ENCODE results near the gene CLDN17. TPM values are rescaled to one million over a fixed set of nuclear protein-coding genes. Genes with fewer than 3 reads are reported as not detected.

The CLDN17 gene
- total RNA-seq, 3 donors from 2014 or later: not detected

GRCh38 chr21:30153697-30154340 is 12.8 kb downstream of the CLDN17 start:
- DNase-seq: no peak
- no peaks in the 10 kb centered on the region for H3K4me1 Mint-ChIP-seq (ENCODE audit: low read depth)
- no peak for ATAC-seq
- no peaks in the 10 kb centered on the region for H3K27me3 Mint-ChIP-seq (ENCODE audit: low read depth)
- peaks cover 3% of the 10 kb centered on the region for H3K9me3 Mint-ChIP-seq
- no peak overlapping the region for H3K4me3 Mint-ChIP-seq
- H3K36me3 Mint-ChIP-seq (ENCODE audit: insufficient read depth): no peaks in the 10 kb centered on the region

DNA sequence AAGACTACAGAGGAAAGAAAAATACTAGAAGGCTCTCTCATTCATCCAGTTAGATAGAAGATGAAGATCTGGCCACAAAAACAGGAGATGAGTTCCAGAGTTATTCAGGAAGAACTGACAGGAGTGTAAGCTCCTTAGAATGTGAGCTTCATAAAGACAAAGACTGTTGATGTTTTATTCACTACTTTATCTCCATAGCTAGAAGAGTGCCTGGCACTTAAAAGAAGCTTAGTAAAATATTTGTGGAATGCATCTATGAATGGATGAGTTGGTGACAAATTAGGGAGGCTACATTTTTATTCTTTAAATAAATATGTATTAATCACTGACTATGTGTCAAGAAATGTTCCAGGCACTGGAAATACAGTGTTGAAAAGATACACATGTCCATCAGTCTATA is 13.8 kb downstream of the CLDN17 start:
- Mint-ChIP-seq H3K27me3 (ENCODE audit: low read depth) (no peaks in the 10 kb centered on the region), H3K9me3 (peaks cover 3% of the 10 kb centered on the region), H3K4me3 (no peak overlapping the region), H3K36me3 (ENCODE audit: insufficient read depth) (no peaks in the 10 kb centered on the region), H3K4me1 (ENCODE audit: low read depth) (no peaks in the 10 kb centered on the region)
- no peak for ATAC-seq
- no peak for DNase-seq

- no peaks in the 10 kb centered on the region for H3K36me3 Mint-ChIP-seq (ENCODE audit: insufficient read depth)
- DNase-seq: no peak
- H3K27me3 Mint-ChIP-seq (ENCODE audit: low read depth): no peaks in the 10 kb centered on the region
- no peak overlapping the region for H3K4me3 Mint-ChIP-seq
- no peaks in the 10 kb centered on the region for H3K4me1 Mint-ChIP-seq (ENCODE audit: low read depth)
- H3K9me3 Mint-ChIP-seq: no peaks in the 10 kb centered on the region
- no peak for ATAC-seq
These were observed 17.7 kb downstream of the CLDN17 start for GRCh38 chr21:30148906-30149305.

DNA sequence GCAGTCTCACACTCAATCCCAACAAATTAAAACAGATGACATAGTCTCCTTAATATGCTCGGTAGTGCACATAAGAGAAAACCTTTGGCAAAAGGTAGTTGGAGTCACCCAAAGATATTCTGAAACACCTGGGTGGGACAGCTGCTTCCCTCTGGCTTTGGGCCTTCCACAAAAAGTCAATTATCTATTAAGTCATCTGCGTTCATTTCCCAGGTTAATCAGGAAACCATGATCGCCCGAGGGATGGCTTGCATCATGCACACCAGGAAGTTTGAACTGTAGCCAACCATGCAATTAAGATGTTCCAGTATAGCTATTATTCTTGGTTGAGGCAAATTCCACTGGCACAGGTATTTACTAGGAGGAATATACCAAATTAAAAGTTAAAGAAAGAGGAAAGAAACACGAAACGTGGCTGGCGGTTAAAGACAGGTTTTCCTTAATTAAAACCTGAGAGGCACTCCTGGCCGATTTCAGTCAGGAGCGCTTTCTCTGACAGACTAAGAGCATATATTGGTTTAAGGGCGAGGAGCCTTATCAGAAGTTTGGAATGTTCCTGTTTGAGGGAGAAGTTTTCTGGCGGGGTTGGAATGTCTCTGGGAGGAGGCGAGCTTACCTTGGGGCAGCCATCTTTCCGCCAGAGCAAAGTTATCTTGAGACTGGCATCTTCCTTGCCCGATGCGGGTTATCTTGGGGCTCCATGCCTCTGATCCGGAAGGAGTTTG is 19.9 kb downstream of the CLDN17 start:
- Mint-ChIP-seq H3K27me3 (ENCODE audit: low read depth) (no peaks in the 10 kb centered on the region), H3K4me1 (ENCODE audit: low read depth) (no peaks in the 10 kb centered on the region), H3K9me3 (no peaks in the 10 kb centered on the region), H3K4me3 (no peak overlapping the region), H3K36me3 (ENCODE audit: insufficient read depth) (no peaks in the 10 kb centered on the region)
- ATAC-seq (no peak), DNase-seq (no peak)

DNA sequence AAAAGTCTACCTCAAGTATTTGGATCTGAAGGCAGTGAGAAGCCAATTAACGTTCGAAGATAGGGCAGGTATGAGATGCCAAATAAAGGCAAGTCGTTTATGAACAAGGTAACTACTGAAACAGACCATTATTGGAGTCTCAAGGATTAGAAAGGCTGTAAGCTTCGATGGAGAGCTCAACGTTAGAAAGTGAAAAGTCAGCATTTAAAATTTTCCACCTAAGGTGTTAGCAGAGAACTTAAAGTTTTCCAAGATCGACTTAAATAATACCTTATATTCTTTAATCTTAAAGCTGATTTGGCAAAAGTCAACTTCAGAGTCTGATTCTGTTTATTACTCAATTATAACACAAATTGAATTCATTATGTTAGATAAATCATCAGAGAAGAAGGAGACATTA is 28.1 kb downstream of the CLDN17 start:
- DNase-seq (no peak), ATAC-seq (no peak)
- H3K4me1 Mint-ChIP-seq (ENCODE audit: low read depth): no peaks in the 10 kb centered on the region
- H3K27me3 Mint-ChIP-seq (ENCODE audit: low read depth): no peaks in the 10 kb centered on the region
- H3K4me3 Mint-ChIP-seq: no peak overlapping the region
- H3K9me3 Mint-ChIP-seq: no peaks in the 10 kb centered on the region
- no peaks in the 10 kb centered on the region for H3K36me3 Mint-ChIP-seq (ENCODE audit: insufficient read depth)

DNA sequence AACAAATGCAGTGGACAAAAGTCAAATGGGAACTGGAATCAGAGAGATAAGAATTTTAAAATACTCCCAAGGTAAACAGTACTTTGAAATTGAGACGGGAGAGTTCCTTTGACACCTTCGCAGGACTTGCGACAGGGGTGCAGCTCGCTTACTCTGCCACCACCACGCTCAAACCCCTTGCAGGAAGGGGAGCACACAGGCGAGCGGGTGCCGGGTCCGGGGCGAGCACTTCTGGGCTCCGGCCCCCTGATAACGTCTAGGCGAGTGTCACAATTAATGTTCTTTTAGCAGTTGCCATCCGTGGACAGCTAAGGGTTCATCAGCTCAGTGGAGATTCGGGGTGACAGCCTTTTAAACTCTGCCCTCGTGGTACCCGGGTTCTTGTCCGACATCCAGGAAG is 37.4 kb downstream of the CLDN17 start:
- no peaks in the 10 kb centered on the region for H3K27me3 Mint-ChIP-seq (ENCODE audit: low read depth)

DNA sequence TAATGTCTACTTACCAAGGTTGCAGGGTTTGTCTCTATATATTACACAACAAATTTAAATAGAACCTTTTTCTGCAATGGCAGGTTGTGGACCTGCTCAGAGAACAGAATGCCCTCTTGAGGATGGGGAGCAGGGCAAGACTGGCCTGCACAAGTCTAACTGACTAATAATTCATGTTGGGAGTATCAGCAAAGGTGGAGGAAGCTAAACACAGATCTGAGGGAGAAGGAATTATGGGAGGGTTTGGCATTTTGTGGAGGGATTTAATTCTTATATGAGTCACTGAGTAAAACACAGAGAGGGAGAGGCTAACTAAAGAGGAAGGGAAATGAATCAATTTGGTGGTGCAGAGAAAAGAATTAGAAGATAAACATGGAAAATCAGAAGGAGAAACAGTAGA is 40.0 kb downstream of the CLDN17 start:
- H3K4me1 Mint-ChIP-seq (ENCODE audit: low read depth): no peaks in the 10 kb centered on the region
- no peaks in the 10 kb centered on the region for H3K9me3 Mint-ChIP-seq
- H3K36me3 Mint-ChIP-seq (ENCODE audit: insufficient read depth): no peaks in the 10 kb centered on the region
- no peak overlapping the region for H3K4me3 Mint-ChIP-seq
- ATAC-seq (no peak), DNase-seq (no peak)
- H3K27me3 Mint-ChIP-seq (ENCODE audit: low read depth): no peaks in the 10 kb centered on the region

More for the DNA sequence above, 37.4 kb downstream of the CLDN17 start:
- H3K9me3 Mint-ChIP-seq: no peaks in the 10 kb centered on the region
- no peak for DNase-seq
- H3K4me3 Mint-ChIP-seq: no peak overlapping the region
- H3K36me3 Mint-ChIP-seq (ENCODE audit: insufficient read depth): no peaks in the 10 kb centered on the region
- no peaks in the 10 kb centered on the region for H3K4me1 Mint-ChIP-seq (ENCODE audit: low read depth)
- ATAC-seq: no peak

DNA sequence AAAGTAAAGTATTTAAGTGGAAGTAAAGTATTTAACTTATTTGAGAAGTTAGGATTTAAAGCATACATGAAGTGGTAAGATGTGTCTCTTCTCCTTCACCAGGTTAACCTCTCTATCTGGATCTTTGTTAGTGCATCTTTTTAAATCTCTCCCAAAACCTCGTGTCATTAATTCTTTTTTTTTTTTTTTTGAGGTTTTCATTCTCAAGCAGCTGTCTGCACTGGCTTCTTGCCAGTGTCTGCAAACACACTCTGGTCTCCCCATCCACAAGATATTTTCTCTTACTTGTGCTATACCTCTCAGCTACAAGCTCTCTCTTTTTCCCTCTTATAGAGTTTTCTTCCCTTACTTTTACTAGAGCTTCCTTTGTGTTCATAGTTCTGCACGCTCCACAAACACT is 49.0 kb downstream of the CLDN17 start:
- DNase-seq: no peak
- Mint-ChIP-seq H3K4me1 (ENCODE audit: low read depth) (no peaks in the 10 kb centered on the region), H3K4me3 (no peak overlapping the region), H3K36me3 (ENCODE audit: insufficient read depth) (no peaks in the 10 kb centered on the region), H3K27me3 (ENCODE audit: low read depth) (no peaks in the 10 kb centered on the region), H3K9me3 (no peaks in the 10 kb centered on the region)
- ATAC-seq: no peak

GRCh38 chr21:30116479-30116878 is 50.1 kb downstream of the CLDN17 start:
- DNase-seq (no peak), ATAC-seq (no peak)
- Mint-ChIP-seq H3K27me3 (ENCODE audit: low read depth) (no peaks in the 10 kb centered on the region), H3K36me3 (ENCODE audit: insufficient read depth) (no peaks in the 10 kb centered on the region), H3K4me1 (ENCODE audit: low read depth) (no peaks in the 10 kb centered on the region), H3K9me3 (no peaks in the 10 kb centered on the region), H3K4me3 (no peak overlapping the region)

Other genes starting within 250 kb of the CLDN17 start
- gene GRIK1, start 226.8 kb downstream of the CLDN17 start, total RNA-seq: not detected
- gene CLDN8, start 49.3 kb upstream of the CLDN17 start, total RNA-seq: not detected
- gene KRTAP24-1, start 116.1 kb upstream of the CLDN17 start, total RNA-seq: not detected
- gene KRTAP25-1, start 122.7 kb upstream of the CLDN17 start, total RNA-seq: not detected
- gene KRTAP26-1, start 153.5 kb upstream of the CLDN17 start, total RNA-seq: not detected
- gene KRTAP27-1, start 170.9 kb upstream of the CLDN17 start, total RNA-seq: not detected
- not detected for gene KRTAP23-1, start 181.8 kb upstream of the CLDN17 start, total RNA-seq
- gene KRTAP13-2, start 205.5 kb upstream of the CLDN17 start, total RNA-seq: not detected
- not detected for gene KRTAP13-1, start 229.2 kb upstream of the CLDN17 start, total RNA-seq